ENCODE data around the gene PTPRM.

PTPRM gene

DNA sequence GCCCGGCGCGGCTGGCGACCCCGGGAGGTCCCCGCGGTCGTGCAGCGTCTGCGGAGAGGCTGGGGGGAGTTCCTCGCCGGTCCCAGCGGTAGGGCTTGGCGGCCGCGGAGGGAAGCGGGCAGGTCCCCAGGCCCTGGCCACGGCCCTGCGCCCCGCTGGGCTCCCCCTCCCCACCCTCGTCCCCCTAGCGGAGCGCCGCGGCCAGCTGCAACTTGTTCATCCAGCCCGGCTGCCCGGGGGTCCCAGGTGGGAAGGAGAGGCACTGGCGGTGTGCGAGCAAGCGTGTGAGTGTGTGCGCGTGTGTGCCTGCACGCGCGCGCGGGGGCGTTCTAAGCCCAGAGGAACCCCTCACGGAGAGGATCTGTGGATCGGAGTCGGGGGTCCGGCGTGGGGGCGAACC, 1.3 kb downstream of the PTPRM start:
- no peak for DNase-seq

DNA sequence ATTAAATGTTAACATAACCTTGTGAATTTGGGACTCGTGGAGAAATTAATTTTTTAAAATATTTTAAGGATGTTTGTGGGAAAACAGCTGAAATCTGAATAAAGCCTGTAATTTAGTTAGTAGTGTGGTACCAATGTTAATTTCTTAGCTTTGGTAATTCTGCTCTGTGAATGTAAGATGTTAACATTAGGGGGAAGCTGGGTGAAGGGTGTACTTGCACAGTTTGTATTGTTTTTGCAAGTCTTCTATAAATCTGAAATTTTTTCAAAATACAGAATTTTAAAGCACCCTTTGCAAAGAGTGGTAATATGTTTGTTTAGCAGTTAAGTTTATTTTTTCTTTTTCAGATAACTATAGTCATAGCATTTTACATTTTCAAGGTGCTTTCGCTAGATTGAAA, 4.5 kb downstream of the PTPRM start:
- no peak for DNase-seq

DNA sequence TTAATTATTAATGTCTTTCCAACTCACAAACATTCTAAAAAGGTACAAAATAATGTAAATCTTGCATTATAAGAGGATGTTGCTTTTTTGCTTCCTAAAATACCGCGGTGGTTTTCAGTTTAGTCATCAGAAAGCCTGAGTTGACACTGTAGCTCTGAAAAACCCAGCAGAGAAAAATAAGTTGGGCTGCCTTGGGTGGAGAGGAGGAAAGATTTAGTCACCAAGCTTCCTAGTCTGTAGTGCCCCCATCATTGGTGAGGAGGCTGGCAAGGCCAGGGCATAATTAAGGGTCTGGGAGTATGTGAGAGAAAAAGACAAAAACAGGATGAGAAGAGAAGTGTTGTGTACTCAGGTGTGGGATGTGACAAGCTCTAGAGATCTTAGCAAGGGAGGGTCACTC, 5.7 kb downstream of the PTPRM start:
- DNase-seq = no peak

GRCh38 chr18:7575465-7576028, 8.4 kb downstream of the PTPRM start:
- DNase-seq = no peak

GRCh38 chr18:7576077-7576476, 9.0 kb downstream of the PTPRM start:
- no peak for DNase-seq

DNA sequence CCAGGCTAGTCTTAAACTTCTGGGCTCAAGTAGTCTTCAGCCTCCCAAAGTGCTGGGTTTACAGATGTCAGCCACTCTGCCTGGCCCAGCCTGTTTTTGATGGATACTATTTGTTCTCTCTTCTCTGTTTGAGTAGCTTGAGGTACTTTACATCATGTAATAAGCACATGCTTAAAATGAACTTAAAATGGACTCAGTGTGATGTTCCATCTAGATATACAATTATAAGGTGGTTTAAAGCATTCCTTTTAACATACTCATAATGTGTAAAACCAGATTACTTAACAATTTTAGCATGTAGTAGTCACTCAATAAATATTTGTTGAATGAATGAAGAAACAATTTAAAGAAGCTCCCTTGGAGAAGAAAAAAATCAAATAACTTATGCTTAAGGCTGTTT, 9.6 kb downstream of the PTPRM start:
- no peak for DNase-seq

DNA sequence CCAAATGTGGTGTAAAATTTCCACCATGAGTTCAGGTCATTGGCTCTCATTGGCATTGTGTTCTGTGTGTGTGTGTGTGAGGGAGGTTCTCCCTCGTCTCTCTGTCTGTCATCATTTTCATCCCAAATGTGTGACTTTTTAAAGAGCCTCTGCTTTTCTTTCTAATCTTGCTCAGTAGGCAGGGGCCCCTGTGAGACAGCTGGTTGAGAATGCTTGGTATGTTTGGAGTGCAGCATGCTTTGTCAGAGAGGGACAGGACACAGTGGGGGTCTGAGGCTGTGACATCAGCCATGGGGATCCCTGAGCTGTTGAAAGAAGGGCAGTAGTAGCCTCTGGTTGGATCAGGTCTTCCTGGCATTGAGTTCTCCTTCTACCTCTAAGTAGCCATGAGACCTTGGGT, 10.6 kb downstream of the PTPRM start:
- DNase-seq = no peak

- no peak for DNase-seq
Measured at GRCh38 chr18:7579176-7579917, 12.2 kb downstream of the PTPRM start.

DNA sequence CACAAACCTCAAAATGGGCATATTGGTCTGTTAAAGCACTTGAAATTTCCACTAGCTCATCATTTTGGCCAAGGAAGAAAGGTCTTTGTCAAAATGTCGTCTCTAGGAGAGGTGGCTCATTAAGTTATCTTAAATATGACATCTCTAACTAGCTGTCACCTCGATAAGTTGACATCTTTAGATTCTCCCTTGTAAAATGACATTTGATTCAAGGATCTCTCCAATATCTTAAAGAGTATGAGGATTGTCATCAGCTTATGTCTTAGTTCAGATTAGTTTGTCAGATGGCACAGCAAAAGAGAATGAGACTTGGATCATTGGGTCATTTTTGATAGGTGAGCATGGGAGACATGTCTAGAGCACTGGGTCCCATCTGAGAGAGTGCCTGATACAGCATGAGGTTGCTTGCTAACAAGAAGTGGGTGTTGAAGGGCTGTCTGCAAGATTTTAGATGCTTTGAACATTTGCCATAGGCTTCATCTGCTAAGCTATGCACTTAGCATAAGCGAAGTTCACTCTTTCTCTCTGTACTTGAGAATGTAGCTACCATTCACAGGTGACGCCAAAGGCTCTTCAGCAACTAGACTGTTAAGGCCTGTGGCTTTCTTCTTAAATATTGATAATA, 12.9 kb downstream of the PTPRM start:
- no peak for DNase-seq

GRCh38 chr18:7584646-7585275, 17.6 kb downstream of the PTPRM start:
- no peak for DNase-seq

DNA sequence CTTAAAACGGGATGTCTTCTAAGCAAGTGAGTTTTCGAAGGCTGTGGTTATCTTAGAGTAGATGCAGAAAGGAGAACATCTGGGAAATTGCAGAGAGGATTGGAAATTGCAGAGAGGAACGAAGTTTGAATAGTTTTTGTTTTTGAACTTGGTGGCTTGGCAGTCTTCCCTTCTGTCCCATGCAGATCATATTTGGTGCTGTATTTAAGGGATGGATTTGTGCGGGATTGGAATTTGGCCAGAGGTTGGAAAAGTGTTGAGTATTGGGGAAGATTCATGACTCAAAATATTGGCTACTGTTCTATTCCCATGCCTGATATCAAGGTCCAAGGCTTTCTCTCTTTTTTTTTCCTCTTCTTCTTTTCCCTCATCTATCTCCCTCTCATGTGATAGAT, 18.2 kb downstream of the PTPRM start:
- DNase-seq = no peak

DNA sequence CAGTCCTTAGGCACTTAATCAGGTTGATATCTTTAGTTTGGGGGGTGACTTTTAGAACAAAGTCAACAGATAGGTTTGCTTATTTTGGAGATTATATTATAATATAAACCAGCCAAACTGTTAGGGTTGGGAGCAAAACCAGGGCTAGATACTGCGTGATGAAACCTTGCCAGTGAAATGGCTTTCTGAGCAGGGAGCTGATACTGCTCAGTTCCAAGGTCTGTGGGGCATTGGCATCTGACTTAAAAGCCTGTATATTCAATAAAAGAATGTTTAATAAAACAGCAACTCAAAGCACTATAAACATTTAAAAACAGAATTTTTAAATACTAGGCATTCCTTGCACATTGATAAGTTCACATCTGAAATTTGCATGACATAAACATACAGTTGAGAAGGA, 19.3 kb downstream of the PTPRM start:
- DNase-seq = no peak

GRCh38 chr18:7590826-7591560, 23.9 kb downstream of the PTPRM start:
- peak; percentile 35 for DNase-seq

GRCh38 chr18:7592305-7593071, 25.4 kb downstream of the PTPRM start:
- no peak for DNase-seq

DNA sequence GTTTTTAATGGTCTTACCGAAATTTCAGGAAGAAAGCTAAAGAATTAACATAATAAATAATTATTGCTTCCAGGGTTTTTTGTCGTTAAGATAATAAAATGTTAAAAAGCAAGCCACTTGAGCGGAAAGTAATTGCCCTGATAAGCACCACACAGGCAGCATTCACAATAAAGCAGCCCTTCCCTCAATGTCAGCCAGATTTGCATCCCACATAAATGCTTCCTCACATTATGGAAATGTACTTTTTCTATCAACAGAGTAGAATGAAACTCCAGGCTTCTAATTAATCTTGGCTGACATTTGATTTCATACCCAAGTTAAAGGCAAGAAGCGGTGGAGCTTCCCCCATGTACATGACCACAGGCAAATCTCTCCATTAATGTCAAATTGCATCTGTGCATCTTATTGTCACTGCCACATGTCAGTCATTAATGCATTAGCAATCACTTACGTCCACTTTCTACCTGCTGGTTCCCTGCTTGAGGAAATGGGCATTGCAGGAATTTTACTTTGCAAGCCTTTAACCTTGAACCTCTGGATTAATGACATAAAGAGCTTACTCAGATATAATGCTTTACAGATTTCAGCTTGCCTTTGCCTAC, 26.2 kb downstream of the PTPRM start:
- DNase-seq = no peak

GRCh38 chr18:7596147-7596546, 29.0 kb downstream of the PTPRM start:
- no peak for DNase-seq

DNA sequence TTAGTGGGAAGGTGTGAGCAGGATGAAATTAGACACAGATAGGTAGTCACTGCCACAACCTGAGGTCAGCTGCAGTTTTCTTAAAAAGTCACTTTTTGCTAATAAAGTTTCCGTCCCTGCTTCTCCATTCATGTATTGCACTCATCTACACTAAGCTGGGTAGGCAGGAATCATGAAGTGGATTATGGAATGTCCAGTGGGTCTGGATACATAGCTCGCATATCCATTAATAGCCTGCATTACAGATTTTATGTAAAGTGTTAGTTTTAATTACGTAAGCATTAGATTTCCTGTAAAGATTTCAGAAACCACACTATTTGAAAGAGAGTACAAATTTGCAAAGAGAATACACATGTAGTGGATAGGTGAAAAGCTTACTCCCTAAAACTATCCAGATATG, 30.4 kb downstream of the PTPRM start:
- no peak for DNase-seq

DNA sequence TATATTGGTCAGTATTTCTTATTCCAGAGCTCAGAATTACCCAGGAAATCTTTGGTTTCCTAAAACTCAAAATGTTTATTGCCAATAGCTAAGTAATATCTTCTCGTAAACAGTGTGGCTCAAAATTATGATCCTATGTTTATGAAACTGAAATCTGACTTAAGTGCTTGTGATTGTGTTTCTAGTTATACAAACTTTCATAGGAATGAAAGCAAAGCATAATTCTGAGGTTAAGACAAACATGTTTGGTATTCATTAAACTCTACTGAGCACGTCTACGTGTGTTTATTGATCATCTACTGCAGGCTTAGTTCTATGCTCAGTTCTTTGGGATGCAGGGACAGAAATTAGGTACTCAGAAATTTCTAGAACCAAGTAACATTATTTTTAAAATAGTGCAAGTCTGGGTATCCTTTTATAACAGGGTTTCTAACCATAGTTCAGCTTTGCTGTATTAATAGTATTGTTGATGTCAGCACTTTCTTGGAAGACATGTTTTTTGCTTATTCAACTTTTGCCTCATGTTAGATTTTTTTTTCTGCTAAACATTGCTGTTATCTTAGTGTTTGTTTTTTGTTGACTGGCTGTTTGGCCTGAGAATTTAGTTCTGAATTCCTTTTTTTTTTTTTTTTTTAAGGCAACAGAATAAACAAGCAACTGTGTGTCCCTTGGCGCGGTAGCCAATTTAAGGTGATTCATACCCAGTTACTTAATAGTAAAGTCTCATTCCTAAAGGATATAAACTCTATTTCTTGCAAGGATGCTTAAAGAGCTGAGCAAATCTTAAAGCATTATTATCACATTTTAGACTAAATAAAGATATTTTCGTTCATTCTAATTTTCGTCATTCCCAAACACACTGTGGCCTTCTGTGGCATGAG, 31.3 kb downstream of the PTPRM start:
- no peak for DNase-seq

GRCh38 chr18:7600036-7600435, 32.9 kb downstream of the PTPRM start:
- no peak for DNase-seq

GRCh38 chr18:7600528-7601245, 33.6 kb downstream of the PTPRM start:
- no peak for DNase-seq

- no peak for DNase-seq
Measured at GRCh38 chr18:7601246-7601615, 34.1 kb downstream of the PTPRM start.
